HG03280 (cell line): ENCODE data around the gene SPRED2.
A peak's percentile ranks its signal among the peaks of the same experiment; 100 is the strongest.

Experiments
- ATAC-seq: cut with Tn5 transposase; IDR thresholded peaks from one replicate; pipeline ENCODE4 v1.9.1; 2021; ENCODE audit warnings: mild to moderate bottlenecking, moderate library complexity; ENCODE audit not compliant: unreplicated experiment

The SPRED2 gene

DNA sequence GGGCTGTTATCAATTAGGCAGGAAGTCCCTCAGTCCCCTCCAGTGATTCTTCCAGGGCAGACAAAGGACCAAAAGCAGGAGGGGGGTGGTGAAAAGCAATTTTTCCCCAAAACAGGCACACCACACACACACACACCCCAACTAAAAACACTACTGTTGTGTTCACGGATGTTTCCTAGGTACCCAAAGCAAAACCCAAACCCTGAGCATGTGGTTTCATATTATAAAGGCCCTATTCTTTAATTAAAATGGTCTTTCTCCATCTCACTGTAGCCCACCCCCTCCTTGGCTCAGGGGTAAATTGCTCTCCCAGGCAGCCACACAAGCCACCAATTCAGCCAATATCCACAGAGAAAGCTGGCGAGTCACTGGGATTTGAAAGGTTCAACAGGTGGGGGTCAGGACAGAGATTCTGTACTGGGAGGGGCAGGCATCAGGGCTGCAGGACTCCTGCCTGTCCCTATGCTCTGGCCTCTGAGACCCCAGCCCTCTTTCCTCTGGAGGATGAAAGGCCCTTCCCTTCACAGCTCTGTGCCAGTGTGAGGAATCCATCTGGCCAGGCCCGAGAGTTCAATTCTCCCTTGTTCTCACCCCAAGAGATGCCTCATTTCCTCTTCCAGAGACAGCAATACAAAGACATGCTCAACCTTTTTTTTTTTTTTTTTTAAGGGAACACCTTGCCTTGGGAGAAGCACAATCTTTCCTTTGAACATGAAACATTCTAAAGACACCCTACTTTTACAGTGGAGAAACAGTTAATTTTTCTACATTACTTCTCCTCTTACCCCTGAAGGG lies 43.6 kb downstream of the SPRED2 start:
- no peak for ATAC-seq

DNA sequence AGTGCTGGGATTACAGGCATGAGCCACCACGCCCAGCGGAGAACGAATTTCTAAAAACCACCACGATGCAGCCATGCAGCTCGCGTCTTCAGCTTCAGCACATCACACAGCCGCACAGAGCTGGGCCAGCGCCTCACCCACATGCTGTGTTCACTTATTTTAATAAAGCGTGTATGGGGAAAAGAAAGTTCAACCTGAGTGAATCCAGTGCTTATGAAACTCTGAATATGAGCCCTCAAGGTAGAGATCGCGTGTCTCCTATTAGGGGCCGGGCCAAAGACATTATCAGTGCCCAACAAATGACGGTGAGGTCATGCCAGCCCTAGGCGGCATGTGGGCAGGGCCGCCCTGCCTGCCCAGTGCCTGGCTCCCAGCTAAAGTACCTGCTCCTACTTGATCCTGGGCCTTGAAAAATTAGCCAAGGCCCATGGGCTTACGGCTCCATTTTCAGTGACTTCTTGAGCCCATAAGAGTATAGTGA lies 44.3 kb downstream of the SPRED2 start:
- ATAC-seq: no peak

DNA sequence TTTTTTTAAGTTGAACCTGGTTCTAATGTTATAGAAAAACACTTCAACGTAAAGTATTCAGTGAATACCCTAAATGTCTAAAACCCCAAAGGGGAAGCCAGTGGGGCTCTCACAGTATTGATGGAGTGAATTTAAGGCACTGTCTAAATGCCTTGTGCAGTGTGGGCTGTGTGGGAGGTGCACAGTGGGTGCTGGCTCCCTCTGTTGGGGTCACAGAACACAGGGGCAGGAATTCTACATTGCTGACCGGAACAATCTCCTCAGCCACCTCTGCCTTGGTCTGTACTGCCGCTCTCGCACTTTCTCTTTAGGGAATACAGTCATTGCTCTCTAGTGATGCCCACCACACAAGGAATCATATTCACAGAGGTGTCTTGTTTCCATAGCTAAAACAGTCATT lies 45.4 kb downstream of the SPRED2 start:
- no peak for ATAC-seq

DNA sequence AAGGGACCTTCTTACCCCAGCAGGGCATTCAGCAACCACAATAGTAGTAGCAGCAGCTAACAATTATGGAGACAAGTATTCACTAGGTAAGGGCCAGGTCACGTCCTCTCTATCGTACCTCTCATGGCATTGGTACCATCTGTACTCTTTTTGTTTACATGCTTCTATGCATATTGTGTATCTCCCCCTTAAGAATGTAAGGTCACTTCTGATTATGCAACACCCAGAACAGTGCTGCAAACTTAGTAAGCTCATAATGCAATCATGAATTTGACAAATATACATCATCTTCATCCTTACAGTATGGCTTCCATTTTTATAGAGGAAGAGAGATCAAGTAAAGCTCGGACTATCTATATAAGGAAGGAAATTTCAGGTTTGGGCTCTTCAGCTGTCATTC lies 46.1 kb downstream of the SPRED2 start:
- ATAC-seq: no peak

DNA sequence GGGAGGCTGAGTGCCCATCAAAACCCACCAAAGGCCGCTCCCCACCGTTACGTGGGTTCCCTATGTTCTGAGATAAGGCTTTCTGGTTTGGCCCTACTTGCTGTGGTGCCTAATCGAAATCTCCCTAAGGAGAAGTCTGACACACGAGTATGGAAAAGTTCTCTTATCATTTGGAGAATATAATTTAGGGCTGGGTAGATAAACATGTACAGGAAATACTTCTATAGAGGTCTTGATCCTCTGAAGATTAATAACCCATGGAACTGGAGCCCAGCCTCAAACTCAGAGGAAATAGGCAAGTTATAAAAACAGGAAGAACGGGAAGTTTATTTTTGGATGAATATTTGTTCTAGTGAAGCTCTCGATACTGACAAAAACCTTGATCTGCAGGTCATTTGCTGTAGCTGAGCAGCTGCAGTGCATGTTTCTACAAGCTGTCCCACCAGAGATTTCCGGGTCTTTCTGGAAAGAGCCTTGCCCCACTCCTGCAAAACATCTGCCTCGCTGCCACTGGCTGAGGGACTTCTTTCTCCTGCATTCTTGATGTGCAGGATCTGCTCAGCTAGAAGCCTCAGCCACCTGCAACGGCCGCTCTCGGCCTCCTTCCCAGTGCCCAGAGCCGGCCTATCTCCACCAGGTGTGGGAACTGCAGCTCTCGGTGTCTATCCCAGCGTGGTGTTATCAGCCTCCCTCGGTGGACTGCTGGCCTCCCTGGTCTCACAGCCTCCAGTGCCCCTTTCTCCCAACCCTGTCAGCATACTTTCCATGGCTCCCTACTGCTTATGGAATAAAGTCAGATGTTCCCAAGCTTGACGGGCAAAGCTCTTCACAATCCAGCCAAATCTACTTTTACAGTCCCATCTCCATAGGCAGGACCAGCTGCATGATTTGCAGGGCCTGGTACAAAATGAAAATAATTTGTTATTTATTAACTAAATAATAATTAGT lies 48.6 kb downstream of the SPRED2 start:
- ATAC-seq: no peak

DNA sequence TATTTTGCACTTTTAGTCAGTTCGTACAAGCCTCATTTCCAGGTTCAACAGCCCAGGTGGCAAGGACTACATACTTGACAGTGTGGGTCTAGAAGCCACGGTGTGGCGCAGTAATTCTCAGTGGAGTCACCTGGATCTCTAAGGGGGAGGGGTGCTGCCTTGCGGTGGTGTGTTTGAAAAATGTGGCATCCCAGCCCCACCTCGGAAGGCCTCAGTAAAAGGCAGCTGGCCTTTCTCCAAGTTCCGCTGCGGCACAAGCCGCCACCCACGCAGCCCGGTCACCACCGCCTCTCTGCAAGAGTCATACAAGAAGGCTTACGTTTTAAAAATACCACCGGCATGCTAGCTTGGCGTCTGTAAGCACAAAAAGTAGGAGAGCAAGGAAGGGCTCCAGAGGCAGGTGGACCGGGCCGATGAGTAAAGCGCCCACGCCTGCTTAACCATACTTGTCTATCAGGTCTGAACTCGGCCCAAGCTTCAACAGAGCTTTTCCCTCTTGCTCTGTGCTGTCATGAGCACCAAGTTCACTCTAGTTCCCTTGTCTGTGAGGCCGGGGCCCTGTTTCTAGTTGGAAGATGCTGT lies 49.5 kb downstream of the SPRED2 start:
- ATAC-seq: peak; percentile 71

DNA sequence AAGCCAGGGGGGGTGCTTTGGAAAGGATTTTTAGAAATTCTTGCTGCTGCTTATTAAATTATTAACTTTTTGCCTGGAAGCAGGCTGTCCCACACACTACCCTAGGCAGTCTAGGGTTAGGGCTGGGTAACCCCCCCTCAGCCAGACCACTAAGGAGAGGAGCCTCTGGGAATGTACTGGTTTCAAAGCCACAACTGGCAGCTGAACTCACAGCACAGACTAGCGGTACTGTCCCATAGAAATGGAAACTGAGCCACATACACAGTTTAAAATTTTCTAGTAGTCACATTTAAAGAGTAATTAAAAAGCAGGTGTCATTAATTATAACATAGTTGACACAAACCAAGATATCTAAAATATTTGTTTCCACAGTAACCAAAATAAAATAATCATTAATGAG lies 50.1 kb downstream of the SPRED2 start:
- no peak for ATAC-seq

DNA sequence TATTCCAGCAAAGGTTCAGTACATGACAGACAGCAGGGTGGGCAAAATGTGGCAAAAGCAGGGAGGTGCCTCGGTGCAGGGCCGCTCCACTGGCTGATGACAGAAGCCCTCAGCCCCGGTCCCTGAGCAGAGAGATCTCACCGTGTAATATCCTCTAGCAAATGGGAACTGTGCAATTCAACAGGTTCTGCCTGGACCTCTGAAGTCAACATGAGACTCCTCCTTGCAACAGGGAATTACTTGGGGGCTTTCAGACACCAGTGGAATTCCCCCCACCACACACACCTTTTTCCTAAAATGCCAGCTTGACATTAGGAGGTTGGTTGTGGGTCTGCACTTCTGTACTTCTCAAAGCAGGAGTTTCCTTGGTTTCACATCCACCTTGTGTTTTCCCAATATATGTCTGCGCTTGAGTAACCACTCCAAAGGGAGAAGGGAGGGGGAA lies 50.8 kb downstream of the SPRED2 start:
- ATAC-seq: no peak

DNA sequence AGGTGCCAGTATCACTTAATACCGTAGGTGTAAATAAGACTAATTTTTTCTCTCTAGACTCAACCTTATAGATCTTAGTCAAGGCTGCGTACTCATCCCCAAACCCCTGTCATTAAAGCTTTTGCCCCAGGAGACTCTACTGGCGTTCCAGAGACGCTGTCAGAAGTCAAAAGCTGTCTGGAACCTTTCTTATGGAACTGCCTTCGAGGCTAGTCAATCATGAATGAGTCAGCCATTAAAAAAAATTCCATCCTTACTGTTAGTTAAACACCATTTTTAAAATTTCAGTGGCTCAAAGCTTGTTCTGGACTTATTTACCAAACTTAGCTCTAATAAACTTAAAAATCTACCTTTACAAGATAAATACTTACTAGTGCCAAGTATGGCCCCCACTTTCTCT lies 52.1 kb downstream of the SPRED2 start:
- ATAC-seq: no peak

DNA sequence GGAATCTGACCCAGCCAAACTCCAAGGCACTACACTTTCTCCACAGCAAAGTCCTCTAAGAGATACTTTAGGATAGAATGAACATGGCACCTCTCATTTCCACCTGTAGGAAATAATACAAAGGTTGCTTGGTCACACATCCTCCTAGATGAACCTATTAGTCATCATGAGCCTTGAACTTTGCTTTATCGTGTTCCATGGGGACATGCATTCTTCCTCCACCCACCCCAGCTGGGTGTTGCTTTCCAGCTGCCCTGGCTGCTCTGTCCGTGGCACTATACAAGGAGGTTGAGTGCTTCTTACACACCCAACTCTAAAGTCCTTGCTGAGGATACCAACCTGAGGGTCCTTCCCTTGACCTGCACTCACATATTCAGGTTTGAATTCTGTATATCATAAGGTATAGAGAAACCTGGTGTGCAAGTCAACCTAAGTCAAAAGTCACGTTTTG lies 52.7 kb downstream of the SPRED2 start:
- ATAC-seq: no peak

DNA sequence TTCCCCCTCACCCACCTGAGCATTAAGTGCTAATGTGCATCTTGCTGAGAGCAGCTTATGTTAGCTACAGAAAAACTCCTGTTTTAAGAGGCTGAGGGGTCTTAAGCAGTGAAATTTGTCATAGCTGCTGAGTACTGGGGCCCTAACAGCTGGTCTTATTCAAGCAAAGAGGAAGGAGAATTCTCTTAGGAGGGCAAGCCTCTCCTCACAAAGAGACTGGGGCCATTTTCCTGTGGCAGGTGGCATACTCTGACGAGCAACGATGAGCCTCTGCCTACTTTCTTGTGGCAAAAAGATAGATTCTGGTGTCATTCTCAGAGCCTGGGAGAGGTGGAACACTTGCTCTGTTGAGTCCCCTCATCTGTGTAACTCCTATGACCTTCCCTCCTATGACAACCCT lies 53.2 kb downstream of the SPRED2 start:
- no peak for ATAC-seq

DNA sequence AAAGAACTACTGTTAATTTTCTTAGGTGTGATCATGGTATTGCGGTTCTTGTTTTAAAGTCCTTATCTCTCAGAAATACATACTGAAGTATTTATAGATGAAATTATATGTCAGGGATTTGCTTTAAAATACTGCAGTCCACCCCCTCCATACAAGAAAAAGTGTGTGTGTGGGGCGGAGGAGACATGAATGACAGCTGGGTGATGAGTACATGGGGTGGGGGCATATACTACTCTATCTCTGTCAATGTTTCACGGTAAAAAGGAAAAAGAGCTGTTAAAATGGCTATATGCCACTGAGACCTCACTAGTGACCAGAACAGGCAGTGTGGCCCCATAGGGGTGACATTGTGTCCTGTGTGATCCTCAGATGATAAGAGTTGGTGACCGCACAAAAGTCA lies 54.1 kb downstream of the SPRED2 start:
- no peak for ATAC-seq

DNA sequence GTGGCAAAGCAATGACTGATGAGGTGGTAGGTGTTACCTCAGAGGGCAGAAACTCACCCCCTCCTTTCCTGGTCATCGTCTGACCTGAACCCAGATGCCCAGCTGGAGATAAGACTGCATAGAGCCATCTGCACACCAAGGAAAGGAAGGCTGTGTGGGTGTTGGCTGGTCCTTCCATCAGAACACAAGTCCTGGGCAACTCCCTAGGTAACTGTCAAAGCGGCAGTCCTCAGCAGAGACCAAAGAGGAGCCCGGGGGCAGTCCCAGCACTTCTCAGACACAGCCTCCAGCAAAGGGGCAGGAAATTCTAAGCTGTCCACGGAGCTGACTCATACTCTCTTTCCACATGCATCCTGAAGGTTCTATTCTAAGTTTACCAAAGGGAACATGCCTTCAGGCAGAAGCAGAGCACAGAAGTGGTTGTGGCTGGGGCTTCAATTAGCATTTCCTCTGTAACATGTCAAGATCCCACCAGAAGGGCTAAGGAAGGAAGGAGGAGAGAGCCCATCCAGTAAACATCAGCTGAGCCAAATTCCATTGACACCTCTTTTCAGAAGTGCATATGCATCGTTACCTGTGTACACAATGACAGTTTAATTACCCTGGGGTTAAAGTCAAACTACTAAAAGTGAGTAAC lies 54.7 kb downstream of the SPRED2 start:
- no peak for ATAC-seq

DNA sequence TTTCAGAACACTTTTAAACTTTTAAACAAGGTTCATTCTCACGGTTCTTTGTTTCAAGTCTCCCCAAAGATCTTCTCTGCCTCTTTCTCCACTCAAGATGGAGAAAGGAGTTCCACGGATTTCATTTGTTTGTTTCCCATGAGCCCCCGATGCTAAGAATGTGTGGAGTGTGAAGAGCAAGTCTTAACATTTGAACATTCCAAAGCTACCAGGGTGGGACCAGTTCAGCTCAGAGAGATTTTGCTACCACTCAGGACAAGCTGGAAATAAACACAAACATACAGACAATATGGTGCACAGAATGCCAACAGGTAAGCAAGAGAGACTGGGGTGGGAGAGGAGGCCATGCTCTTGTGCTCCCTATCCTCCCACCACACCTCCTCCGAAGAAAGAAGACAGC lies 56.7 kb downstream of the SPRED2 start:
- ATAC-seq: no peak

DNA sequence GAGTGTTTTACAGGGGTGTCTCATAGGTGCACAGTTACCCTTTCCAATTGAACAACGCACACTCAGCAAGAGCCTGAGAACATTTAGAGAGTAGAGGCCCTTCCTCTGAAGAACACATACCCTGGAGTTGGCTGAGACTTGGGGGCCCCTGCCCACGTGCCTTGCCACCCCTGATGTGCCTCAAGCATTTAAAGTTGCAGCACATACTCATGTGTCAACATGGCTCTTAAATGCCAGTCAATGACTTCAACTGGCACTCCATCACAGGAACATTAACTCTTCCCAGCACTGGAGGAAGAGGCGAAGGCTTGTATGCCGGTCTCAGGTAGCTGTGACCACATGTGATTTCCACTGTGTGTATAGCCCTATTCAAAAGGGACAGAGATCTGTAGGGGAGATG lies 57.4 kb downstream of the SPRED2 start:
- ATAC-seq: no peak

DNA sequence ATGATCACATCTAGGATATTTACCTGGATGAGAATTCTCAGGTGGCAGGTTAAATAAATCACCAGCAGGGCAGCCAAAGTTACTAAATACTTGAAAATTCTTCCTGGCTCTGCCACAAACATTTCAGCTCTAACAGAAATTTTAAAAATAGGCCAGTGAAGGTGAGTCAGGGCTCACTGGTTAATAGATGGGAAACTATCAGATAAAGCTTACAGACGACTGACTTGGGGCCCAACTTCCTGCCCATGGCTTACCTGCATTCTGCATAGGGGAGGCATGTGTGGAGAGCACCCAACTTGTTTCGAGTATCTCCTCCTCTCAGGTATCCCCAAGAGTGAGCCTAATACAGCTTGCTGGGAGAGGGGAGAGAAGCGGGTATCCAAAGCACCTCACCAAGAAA lies 57.8 kb downstream of the SPRED2 start:
- no peak for ATAC-seq

DNA sequence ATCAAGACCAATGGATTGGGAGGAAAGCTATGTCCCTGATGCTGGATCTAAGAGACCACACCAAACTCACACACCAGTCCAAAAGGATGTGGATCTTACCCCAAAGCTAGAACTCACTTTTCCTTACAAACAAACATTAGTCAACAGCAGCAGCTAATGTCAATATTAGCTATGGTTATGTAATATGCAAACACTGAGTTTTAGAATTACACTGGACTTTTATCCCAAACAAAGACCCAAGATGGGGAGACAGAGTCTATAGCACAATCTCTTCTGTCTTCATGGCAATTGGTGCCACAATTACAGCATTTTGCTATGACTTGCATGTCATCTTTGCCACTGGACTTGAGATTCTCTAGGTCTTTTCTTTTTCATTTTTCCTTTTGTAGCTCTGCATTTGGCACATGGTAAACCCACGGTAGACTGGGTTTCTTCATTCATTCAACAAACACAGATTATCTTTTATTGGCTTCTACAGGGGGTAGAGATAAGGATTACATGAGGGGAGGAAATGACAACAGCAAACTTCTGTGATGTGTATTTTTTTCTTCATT lies 59.0 kb downstream of the SPRED2 start:
- no peak for ATAC-seq

DNA sequence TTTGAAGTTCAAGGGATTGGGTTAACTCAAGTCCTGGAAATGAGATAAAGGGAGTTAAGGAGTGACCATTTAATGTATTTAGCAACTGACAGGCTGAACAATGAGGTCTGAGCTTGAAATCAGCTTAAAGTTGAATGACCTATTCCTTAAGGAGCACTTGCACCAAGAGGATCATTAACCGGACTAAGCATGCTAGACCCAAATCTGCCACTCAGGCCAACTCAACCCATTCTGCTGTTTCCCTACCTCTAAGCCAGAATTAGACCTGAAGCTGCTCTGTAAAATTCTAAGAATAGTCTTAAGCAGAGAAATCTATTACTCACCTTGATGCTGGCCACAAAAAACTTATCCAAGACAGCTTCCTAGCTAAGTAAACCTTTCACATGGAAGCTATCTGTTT lies 59.8 kb downstream of the SPRED2 start:
- no peak for ATAC-seq

DNA sequence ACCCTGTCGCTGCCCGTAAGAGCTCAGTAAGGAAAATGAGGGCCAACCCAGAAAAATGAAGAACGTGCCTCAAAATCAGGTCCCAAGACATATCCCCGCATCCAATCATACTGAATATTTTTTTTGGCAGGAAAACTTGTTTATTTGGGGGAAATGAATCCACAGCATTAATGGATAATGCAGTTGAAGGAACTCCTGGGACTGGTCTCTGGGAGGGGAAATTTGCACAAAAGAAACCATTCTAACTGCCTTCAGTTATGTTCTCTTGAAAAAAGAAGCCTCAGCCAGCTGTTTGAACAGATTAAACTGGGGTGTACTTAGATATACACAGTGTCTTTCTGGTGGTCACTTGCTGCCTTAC lies 61.3 kb downstream of the SPRED2 start:
- ATAC-seq: no peak

DNA sequence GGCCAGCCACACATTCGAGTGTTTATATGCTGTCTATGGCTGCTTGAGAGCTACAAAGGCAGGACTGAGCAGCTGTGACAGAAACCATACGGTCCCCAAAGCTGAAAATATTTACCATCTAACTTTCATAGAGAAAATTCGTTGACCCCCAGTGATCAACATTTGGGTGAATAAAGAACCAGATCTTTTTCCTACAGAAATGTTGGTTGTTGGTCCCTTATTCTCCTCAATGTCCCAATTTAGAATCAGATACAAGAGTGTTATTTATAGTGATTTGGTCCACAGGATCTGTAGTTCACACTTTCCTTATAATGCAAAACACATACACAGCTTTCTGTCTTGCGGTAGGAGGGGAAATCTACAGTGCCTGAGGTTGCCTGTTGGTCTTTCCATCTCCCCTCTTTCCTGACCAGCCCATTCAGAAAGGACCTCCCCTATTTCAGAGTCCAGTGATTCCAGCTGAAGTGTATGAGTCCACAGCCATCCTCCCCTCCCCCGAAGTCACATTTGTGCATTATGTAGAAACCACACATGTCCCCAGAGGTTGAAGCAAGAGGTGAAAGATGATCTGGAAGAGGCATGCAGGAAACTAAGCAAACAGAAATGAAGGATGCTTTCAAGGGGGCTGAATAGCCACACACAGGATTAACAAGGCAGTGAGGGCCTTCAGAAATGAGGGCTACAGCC lies 61.9 kb downstream of the SPRED2 start:
- ATAC-seq: no peak
